ENCODE data around the gene SIGLEC8.
"Not testable (repeated sequence)": the region's sequence is repeated elsewhere in the genome, so short reads cannot be mapped to it uniquely, and the experiment has no call there.

SIGLEC8 gene

DNA sequence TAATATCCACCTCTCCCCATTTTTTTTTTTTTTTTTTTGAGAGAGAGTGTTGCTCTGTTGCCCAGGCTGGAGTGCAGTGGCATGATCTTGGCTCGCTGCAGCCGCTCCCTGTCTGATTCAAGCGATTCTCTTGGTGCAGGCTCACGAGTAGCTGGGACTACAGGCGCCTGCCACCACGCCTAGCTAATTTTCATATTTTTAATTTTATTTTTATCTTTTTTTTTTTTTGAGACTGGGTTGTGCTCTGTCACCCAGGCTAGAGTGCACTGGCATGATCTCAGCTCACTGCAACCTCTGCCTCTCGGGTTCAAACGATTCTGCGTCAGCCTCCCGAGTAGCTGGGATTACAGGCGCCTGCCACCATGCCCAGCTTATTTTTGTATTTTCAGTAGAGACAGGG, 37.7 kb downstream of the SIGLEC8 start:
- H3K4me2 ChIP-seq (ENCODE audit: insufficient read depth, low read length, poor library complexity, severe bottlenecking); H4K8ac ChIP-seq (ENCODE audit: low read depth, low read length); H2AK5ac ChIP-seq (ENCODE audit: low read depth, low read length); H3K79me1 ChIP-seq (ENCODE audit: low read depth, low read length); H3K36me3 ChIP-seq (replicated peaks in 1 of 2; ENCODE audit: control insufficient read depth in 2 of 2, insufficient read depth in 2 of 2, low read length in 2 of 2); H3K9me3 ChIP-seq (replicated peaks in 1 of 2; ENCODE audit: control insufficient read depth in 2 of 2, insufficient read depth in 1 of 2, low read depth in 1 of 2, low read length in 2 of 2); H2BK15ac ChIP-seq (ENCODE audit: low read length); H3K27me3 ChIP-seq (ENCODE audit: control insufficient read depth in 3 of 3, insufficient read depth in 3 of 3, low read depth in 1 of 3, low read length in 3 of 3); H3K4me3 ChIP-seq (ENCODE audit: low read length in 2 of 2); H3K9ac ChIP-seq (ENCODE audit: low read depth, low read length, poor library complexity); H3K4ac ChIP-seq (ENCODE audit: low read length); DNase-seq (ENCODE audit: low spot score); H4K91ac ChIP-seq (ENCODE audit: low read depth, low read length, poor library complexity); H3K14ac ChIP-seq (ENCODE audit: low read length); H3K4me1 ChIP-seq (ENCODE audit: control insufficient read depth in 2 of 2, insufficient read depth in 1 of 2, low read depth in 1 of 2, low read length in 2 of 2); H2AFZ ChIP-seq (ENCODE audit: low read length); H2BK5ac ChIP-seq (ENCODE audit: low read length); H3K18ac ChIP-seq (ENCODE audit: low read length); H3K27ac ChIP-seq (replicated peaks; ENCODE audit: low read length); H2BK12ac ChIP-seq (ENCODE audit: low read length); H3K23ac ChIP-seq (ENCODE audit: low read depth, low read length, poor library complexity); H2BK120ac ChIP-seq (ENCODE audit: low read depth, low read length): not testable (repeated sequence)
- no CpG with 5 or more reads among the region's 11 CpGs for WGBS, 2 donors (ENCODE audit: extremely low coverage in 2 of 2, insufficient read length in 2 of 2, insufficient replicate concordance in 1 of 2)

DNA sequence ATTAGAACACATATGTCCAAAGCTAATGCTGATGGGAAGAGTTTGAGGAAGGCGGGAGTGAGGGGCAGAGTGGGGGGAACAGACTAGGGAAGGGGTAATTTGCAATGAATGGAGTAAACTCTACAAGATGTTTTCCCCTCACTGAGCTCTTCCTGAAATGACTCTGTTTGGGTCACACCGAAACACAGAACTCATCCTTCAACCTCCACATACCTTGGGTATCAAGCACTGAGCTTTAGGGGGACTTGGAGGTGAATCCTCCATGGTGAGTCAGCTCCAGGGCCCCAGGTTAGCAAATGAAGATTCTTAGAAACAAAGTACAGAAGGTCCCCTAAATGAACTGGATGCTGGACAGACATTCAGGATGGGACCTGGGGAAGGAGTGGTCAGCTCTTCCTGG, 39.5 kb downstream of the SIGLEC8 start:
- Histone ChIP-seq H2BK120ac (ENCODE audit: low read depth, low read length) (no peak overlapping the region), H3K14ac (ENCODE audit: low read length) (no peak overlapping the region), H3K27ac (replicated peaks; ENCODE audit: low read length) (no peak overlapping the region), H3K9me3 (replicated peaks in 1 of 2; ENCODE audit: control insufficient read depth in 2 of 2, insufficient read depth in 1 of 2, low read depth in 1 of 2, low read length in 2 of 2) (no peaks in the 10 kb centered on the region), H4K91ac (ENCODE audit: low read depth, low read length, poor library complexity) (no peak overlapping the region), H3K4me2 (ENCODE audit: insufficient read depth, low read length, poor library complexity, severe bottlenecking) (no peak overlapping the region), H4K8ac (ENCODE audit: low read depth, low read length) (no peak overlapping the region), H2AFZ (ENCODE audit: low read length) (no peak overlapping the region), H3K9ac (ENCODE audit: low read depth, low read length, poor library complexity) (no peak overlapping the region), H2BK5ac (ENCODE audit: low read length) (no peak overlapping the region), H2BK15ac (ENCODE audit: low read length) (no peak overlapping the region), H3K36me3 (replicated peaks in 1 of 2; ENCODE audit: control insufficient read depth in 2 of 2, insufficient read depth in 2 of 2, low read length in 2 of 2) (peaks cover 0 to 4% of the 10 kb centered on the region in 2 donors), H2AK5ac (ENCODE audit: low read depth, low read length) (no peak overlapping the region), H3K79me1 (ENCODE audit: low read depth, low read length) (no peaks in the 10 kb centered on the region), H3K4ac (ENCODE audit: low read length) (no peak overlapping the region), H3K18ac (ENCODE audit: low read length) (no peak overlapping the region), H2BK12ac (ENCODE audit: low read length) (no peak overlapping the region), H3K27me3 (ENCODE audit: control insufficient read depth in 3 of 3, insufficient read depth in 3 of 3, low read depth in 1 of 3, low read length in 3 of 3) (peaks cover 0 to 3% (median 3%) of the 10 kb centered on the region in 3 experiments), H3K4me1 (ENCODE audit: control insufficient read depth in 2 of 2, insufficient read depth in 1 of 2, low read depth in 1 of 2, low read length in 2 of 2) (peaks cover 0 to 1% of the 10 kb centered on the region in 2 donors), H3K23ac (ENCODE audit: low read depth, low read length, poor library complexity) (no peak overlapping the region), H3K4me3 (ENCODE audit: low read length in 2 of 2) (no peak overlapping the region)
- no CpG with 5 or more reads among the region's 2 CpGs for WGBS, 2 donors (ENCODE audit: extremely low coverage in 2 of 2, insufficient read length in 2 of 2, insufficient replicate concordance in 1 of 2)
- no peak for DNase-seq (ENCODE audit: low spot score)

DNA sequence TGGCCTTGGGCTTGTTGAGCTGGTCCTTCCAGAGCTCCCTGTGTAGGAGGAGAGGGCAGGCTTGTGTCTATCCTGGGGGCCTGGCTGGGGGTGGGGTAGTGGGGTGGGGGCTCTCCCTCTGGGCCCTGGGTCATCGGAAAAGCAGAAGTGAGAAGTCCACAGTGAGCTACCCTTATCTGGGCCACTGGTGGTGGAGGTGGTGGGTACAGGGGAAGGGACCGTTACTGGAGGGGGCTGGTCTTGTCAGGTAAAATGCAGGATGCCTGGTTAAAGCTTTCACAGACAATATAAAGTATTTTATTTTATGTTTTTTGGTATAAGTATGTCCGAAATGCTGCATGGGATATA, 40.5 kb downstream of the SIGLEC8 start:
- H3K36me3 ChIP-seq (replicated peaks in 1 of 2; ENCODE audit: control insufficient read depth in 2 of 2, insufficient read depth in 2 of 2, low read length in 2 of 2), result peaks cover 0 to 4% of the 10 kb centered on the region in 2 donors
- H3K9ac ChIP-seq (ENCODE audit: low read depth, low read length, poor library complexity), result no peak overlapping the region
- DNase-seq (ENCODE audit: low spot score), result no peak
- H3K27ac ChIP-seq (replicated peaks; ENCODE audit: low read length), result no peak overlapping the region
- peaks cover 0 to 3% (median 3%) of the 10 kb centered on the region in 3 experiments for H3K27me3 ChIP-seq (ENCODE audit: control insufficient read depth in 3 of 3, insufficient read depth in 3 of 3, low read depth in 1 of 3, low read length in 3 of 3)
- H4K8ac ChIP-seq (ENCODE audit: low read depth, low read length), result no peak overlapping the region
- no peak overlapping the region for H2AK5ac ChIP-seq (ENCODE audit: low read depth, low read length)
- no peak overlapping the region for H3K14ac ChIP-seq (ENCODE audit: low read length)
- H3K4me3 ChIP-seq (ENCODE audit: low read length in 2 of 2), result no peak overlapping the region
- peaks cover 0 to 1% of the 10 kb centered on the region in 2 donors for H3K4me1 ChIP-seq (ENCODE audit: control insufficient read depth in 2 of 2, insufficient read depth in 1 of 2, low read depth in 1 of 2, low read length in 2 of 2)
- no peak overlapping the region for H2BK5ac ChIP-seq (ENCODE audit: low read length)
- no peak overlapping the region for H3K18ac ChIP-seq (ENCODE audit: low read length)
- H2BK120ac ChIP-seq (ENCODE audit: low read depth, low read length), result peak overlapping the region; percentile 28
- H2AFZ ChIP-seq (ENCODE audit: low read length), result no peak overlapping the region
- no peak overlapping the region for H3K4me2 ChIP-seq (ENCODE audit: insufficient read depth, low read length, poor library complexity, severe bottlenecking)
- H3K9me3 ChIP-seq (replicated peaks in 1 of 2; ENCODE audit: control insufficient read depth in 2 of 2, insufficient read depth in 1 of 2, low read depth in 1 of 2, low read length in 2 of 2), result no peaks in the 10 kb centered on the region
- no peak overlapping the region for H3K4ac ChIP-seq (ENCODE audit: low read length)
- no peak overlapping the region for H2BK15ac ChIP-seq (ENCODE audit: low read length)
- H4K91ac ChIP-seq (ENCODE audit: low read depth, low read length, poor library complexity), result no peak overlapping the region
- H3K79me1 ChIP-seq (ENCODE audit: low read depth, low read length), result no peaks in the 10 kb centered on the region
- WGBS, 2 donors (ENCODE audit: extremely low coverage in 2 of 2, insufficient read length in 2 of 2, insufficient replicate concordance in 1 of 2), result no CpG with 5 or more reads among the region's 3 CpGs
- H3K23ac ChIP-seq (ENCODE audit: low read depth, low read length, poor library complexity), result no peak overlapping the region
- no peak overlapping the region for H2BK12ac ChIP-seq (ENCODE audit: low read length)

DNA sequence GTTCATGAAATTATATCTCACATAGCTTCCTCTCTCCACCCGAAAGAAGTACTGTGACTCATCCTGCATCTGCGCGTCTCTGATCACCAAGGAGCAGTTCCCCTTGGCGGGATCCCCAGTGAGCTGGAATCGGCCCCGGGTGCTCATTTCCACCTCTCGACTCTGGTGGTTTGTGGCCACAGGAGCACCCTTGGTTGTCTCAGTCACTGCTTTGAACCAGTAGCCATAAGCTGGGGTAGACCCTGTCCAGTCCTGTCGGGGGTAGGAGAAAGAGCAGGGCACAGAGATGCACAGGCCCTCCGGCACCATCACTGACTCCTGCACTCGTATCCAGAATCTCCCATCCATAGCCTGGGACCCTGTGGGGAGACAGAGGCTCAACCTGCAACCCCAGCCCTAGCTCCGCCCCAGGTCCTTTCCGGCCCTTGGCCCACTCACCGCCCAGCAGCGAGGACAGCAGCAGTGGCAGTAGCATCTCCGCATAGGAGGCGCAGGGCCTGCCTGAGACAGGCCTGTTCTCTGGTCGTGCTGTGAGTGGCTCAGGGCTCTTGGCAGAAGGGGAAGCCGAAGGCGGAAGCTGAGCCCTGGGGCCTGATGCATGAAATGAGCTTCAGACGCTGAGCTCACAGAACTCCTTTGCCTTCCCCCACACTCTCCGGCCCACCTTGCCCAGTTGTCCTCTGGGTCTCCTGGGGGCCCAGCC, 41.0 kb downstream of the SIGLEC8 start, which contains the start of gene SIGLEC10:
TSS of gene SIGLEC10 (minus strand) at position 536 of the 703 bp plus-strand sequence. CDS start at position 475, 61 bp downstream.
- peak within 1 kb of the TSS; percentile 66 for H3K4ac ChIP-seq (ENCODE audit: low read length)
- H2BK120ac ChIP-seq (ENCODE audit: low read depth, low read length), result peak within 1 kb of the TSS; percentile 28
- peak within 1 kb of the TSS; percentile 58 for H2BK12ac ChIP-seq (ENCODE audit: low read length)
- no peak within 1 kb of the TSS for H3K4me2 ChIP-seq (ENCODE audit: insufficient read depth, low read length, poor library complexity, severe bottlenecking)
- H2BK5ac ChIP-seq (ENCODE audit: low read length), result no peak within 1 kb of the TSS
- H4K91ac ChIP-seq (ENCODE audit: low read depth, low read length, poor library complexity), result no peak within 1 kb of the TSS
- H2AK5ac ChIP-seq (ENCODE audit: low read depth, low read length), result no peak within 1 kb of the TSS
- no peaks in the 10 kb centered on the region for H3K79me1 ChIP-seq (ENCODE audit: low read depth, low read length)
- H4K8ac ChIP-seq (ENCODE audit: low read depth, low read length), result no peak within 1 kb of the TSS
- no peak within 1 kb of the TSS for H3K27ac ChIP-seq (replicated peaks; ENCODE audit: low read length)
- no CpG with 5 or more reads among the region's 21 CpGs for WGBS, 2 donors (ENCODE audit: extremely low coverage in 2 of 2, insufficient read length in 2 of 2, insufficient replicate concordance in 1 of 2)
- no peak within 1 kb of the TSS for H3K14ac ChIP-seq (ENCODE audit: low read length)
- H3K27me3 ChIP-seq (ENCODE audit: control insufficient read depth in 3 of 3, insufficient read depth in 3 of 3, low read depth in 1 of 3, low read length in 3 of 3), result peaks cover 0 to 3% (median 3%) of the 10 kb centered on the region in 3 experiments
- no peak for DNase-seq (ENCODE audit: low spot score)
- peaks cover 0 to 4% of the 10 kb centered on the region in 2 donors for H3K36me3 ChIP-seq (replicated peaks in 1 of 2; ENCODE audit: control insufficient read depth in 2 of 2, insufficient read depth in 2 of 2, low read length in 2 of 2)
- H3K23ac ChIP-seq (ENCODE audit: low read depth, low read length, poor library complexity), result peak within 1 kb of the TSS; percentile 96
- no peak within 1 kb of the TSS for H3K4me3 ChIP-seq (ENCODE audit: low read length in 2 of 2)
- H2BK15ac ChIP-seq (ENCODE audit: low read length), result no peak within 1 kb of the TSS
- peak within 1 kb of the TSS; percentile 76 for H3K18ac ChIP-seq (ENCODE audit: low read length)
- no peak within 1 kb of the TSS for H2AFZ ChIP-seq (ENCODE audit: low read length)
- H3K9me3 ChIP-seq (replicated peaks in 1 of 2; ENCODE audit: control insufficient read depth in 2 of 2, insufficient read depth in 1 of 2, low read depth in 1 of 2, low read length in 2 of 2), result no peaks in the 10 kb centered on the region
- H3K9ac ChIP-seq (ENCODE audit: low read depth, low read length, poor library complexity), result no peak within 1 kb of the TSS
- H3K4me1 ChIP-seq (ENCODE audit: control insufficient read depth in 2 of 2, insufficient read depth in 1 of 2, low read depth in 1 of 2, low read length in 2 of 2), result peaks cover 0 to 1% of the 10 kb centered on the region in 2 donors
